K562 (cell line): ENCODE measurements around the gene CMTM8. TPM values are rescaled to one million over a fixed set of nuclear protein-coding genes. Genes with fewer than 3 reads are reported as not detected.

Experiments used
- ATAC-seq: fragments of 200-7000 bp; cut with Tn5 transposase; 3 replicates; pipeline ENCODE4 v1.9.1; 2020; ENCODE audit warnings: moderate library complexity
- BruUV-seq: library from RNA; stranded (reverse); fragments of 400-500 nt; replicated peaks from 2 replicates; lab custom pipeline; 2021; lab: Mats Ljungman, UMichigan
- CTCF ChIA-PET: fragments of 300-600 bp; formaldehyde crosslinking; extraction: SDS; loops from one replicate; lab custom pipeline; 2021; ENCODE audit warnings: low intra/inter-chr PET ratio; lab: Yijun Ruan, JAX
- POLR2A ChIA-PET: fragments of 300-600, 350-650 bp; sonication (Branson Sonifier 250); formaldehyde crosslinking; extraction: SDS; loops from one replicate; lab custom pipeline; 2021; ENCODE audit warnings: antibody characterized with exemption, inconsistent platforms; lab: Yijun Ruan, JAX
- DNase-seq, 4 experiments: peaks; one replicate each; pipeline versions ENCODE4 v3.0.0 to v3.0.0-alpha.2; 2011 to 2018; ENCODE audit warnings: low spot score in 3 of 4, mixed read lengths in 3 of 4; ENCODE audit errors: extremely low read depth in 1 of 4
- FAIRE-seq: peaks from 2 replicates; lab custom pipeline; 2011; peaks lifted over from hg19 to GRCh38; lab: Jason Lieb, UNC
- H2AFZ ChIP-seq: 2 replicates; pipeline ENCODE4 v1.6.0; 2011; ENCODE audit warnings: low read depth, low read length, control low read depth, inconsistent platforms
- H3K27ac ChIP-seq: fragments of 200-600 bp; 3 replicates; pipeline ENCODE4 v1.8.0; 2011; ENCODE audit warnings: low read depth, mild to moderate bottlenecking, control low read depth, inconsistent platforms, low read length, moderate library complexity, mixed read lengths; ENCODE audit errors: extremely low read depth
- H3K27me3 ChIP-seq, 2 experiments: fragments of 300-600 bp in 1 of 2; 2 replicates in 1 of 2; 3 replicates in 1 of 2; pipeline versions ENCODE4 v1.6.0 to v1.8.0; 2011; ENCODE audit warnings: inconsistent platforms in 2 of 2, low read length in 2 of 2, mild to moderate bottlenecking in 1 of 2, mixed read lengths in 1 of 2, moderate library complexity in 1 of 2; ENCODE audit not compliant: control insufficient read depth in 2 of 2, insufficient read depth in 2 of 2
- H3K36me3 ChIP-seq: fragments of 300-600 bp; 3 replicates; pipeline ENCODE4 v1.8.0; 2011; ENCODE audit warnings: mild to moderate bottlenecking, low read length, inconsistent platforms; ENCODE audit not compliant: control insufficient read depth, insufficient read depth
- H3K4me1 ChIP-seq, 2 experiments: fragments of 200-600 bp in 1 of 2; replicated peaks in 1 of 2; 2 replicates in 1 of 2; 3 replicates in 1 of 2; pipeline versions ENCODE4 v1.5.1 to v1.8.0; 2011; ENCODE audit warnings: inconsistent platforms in 2 of 2, low read length in 2 of 2, mild to moderate bottlenecking in 1 of 2, mixed read lengths in 1 of 2, moderate library complexity in 1 of 2; ENCODE audit not compliant: control insufficient read depth in 2 of 2, insufficient read depth in 2 of 2
- H3K4me2 ChIP-seq: 2 replicates; pipeline ENCODE4 v1.6.1; 2011; ENCODE audit warnings: low read length, control low read depth, inconsistent platforms, mixed read lengths; ENCODE audit not compliant: insufficient read depth
- H3K4me3 ChIP-seq: fragments of 200-600 bp; sonication (generic), shearing (Covaris generic); 2 replicates; pipeline ENCODE4 v1.5.1; 2016; ENCODE audit warnings: control low read depth, inconsistent platforms
- H3K79me2 ChIP-seq: fragments of 200-600 bp; 3 replicates; pipeline ENCODE4 v1.8.0; 2011; ENCODE audit warnings: low read length, inconsistent platforms; ENCODE audit not compliant: control insufficient read depth, insufficient read depth
- H3K9ac ChIP-seq, 2 experiments: 2 replicates each; pipeline versions ENCODE4 v1.6.0 to v1.6.1; 2011; ENCODE audit warnings: low read depth in 2 of 2, low read length in 2 of 2, control low read depth in 1 of 2, inconsistent platforms in 1 of 2, mild to moderate bottlenecking in 1 of 2, mixed read lengths in 1 of 2; ENCODE audit not compliant: insufficient read depth in 1 of 2
- H3K9me1 ChIP-seq: one replicate; pipeline ENCODE4 v1.6.0; 2011; ENCODE audit warnings: inconsistent platforms, mild to moderate bottlenecking, low read length, moderate library complexity; ENCODE audit not compliant: control insufficient read depth, insufficient read depth
- H3K9me3 ChIP-seq: replicated peaks from 2 replicates; pipeline ENCODE4 v1.5.1; 2011; ENCODE audit warnings: low read depth, low read length, inconsistent platforms; ENCODE audit not compliant: control insufficient read depth, insufficient read depth
- H4K20me1 ChIP-seq: replicated peaks from 2 replicates; pipeline ENCODE4 v1.6.1; 2011; ENCODE audit warnings: low read length, inconsistent platforms, mixed read lengths; ENCODE audit not compliant: control insufficient read depth, insufficient read depth
- AFF4 ChIP-seq: sonication (generic); formaldehyde crosslinking; IDR thresholded peaks from 2 replicates; pipeline ENCODE4 v1.8.0; 2023; ENCODE audit warnings: mild to moderate bottlenecking, missing genetic modification reagents
- BRF1 ChIP-seq: IDR thresholded peaks from 3 replicates; pipeline ENCODE4 v1.6.1; 2011; ENCODE audit warnings: borderline replicate concordance, mild to moderate bottlenecking; ENCODE audit not compliant: insufficient read length; ENCODE audit errors: extremely low read depth
- CREM ChIP-seq: IDR thresholded peaks from 2 replicates; pipeline ENCODE4 v1.6.1; 2014; ENCODE audit warnings: antibody characterized with exemption, low read depth
- DDX20 ChIP-seq: fragments of 450-650 bp; IDR thresholded peaks from 2 replicates; pipeline ENCODE4 v1.6.1; 2016; ENCODE audit warnings: missing genetic modification characterization, low read depth, mild to moderate bottlenecking, missing compliant biosample characterization, moderate library complexity
- DEAF1 ChIP-seq: fragments of 450-650 bp; formaldehyde crosslinking; IDR thresholded peaks from 2 replicates; pipeline ENCODE4 v1.4.0; 2020; ENCODE audit warnings: mild to moderate bottlenecking, moderate library complexity
- FOS ChIP-seq: IDR thresholded peaks from 3 replicates; pipeline ENCODE4 v1.6.1; 2011; ENCODE audit not compliant: insufficient read length; ENCODE audit errors: extremely low read depth
- KAT8 ChIP-seq: fragments of 450-650 bp; IDR thresholded peaks from 2 replicates; pipeline ENCODE4 v1.6.1; 2016; ENCODE audit warnings: low read depth, mild to moderate bottlenecking
- NKRF ChIP-seq: fragments of 450-650 bp; IDR thresholded peaks from 2 replicates; pipeline ENCODE4 v1.6.1; 2016; ENCODE audit warnings: borderline replicate concordance
- SIRT6 ChIP-seq: IDR thresholded peaks from one replicate; pipeline ENCODE4 v1.6.1; 2012; ENCODE audit warnings: low read depth, mild to moderate bottlenecking, control low read depth, inconsistent platforms, low read length, moderate library complexity
- SNAPC5 ChIP-seq: fragments of 250-450 bp; sonication (Bioruptor Pico); IDR thresholded peaks from 2 replicates; pipeline ENCODE4 v1.8.0; 2021; ENCODE audit warnings: moderate library complexity, mild to moderate bottlenecking, inconsistent platforms
- ZNF3 ChIP-seq: fragments of 250-450 bp; sonication (Bioruptor Pico); IDR thresholded peaks from 2 replicates; pipeline ENCODE4 v1.5.0; 2021; ENCODE audit warnings: mild to moderate bottlenecking, moderate library complexity
- ZNF507 ChIP-seq: conservative IDR thresholded peaks from 2 replicates; pipeline ENCODE4 v1.6.1; 2017; ENCODE audit warnings: missing genetic modification characterization, missing compliant biosample characterization
- ZNF644 ChIP-seq: fragments of 200-800 bp; sonication (Bioruptor generic); IDR thresholded peaks from 2 replicates; pipeline ENCODE4 v1.6.1; 2016; ENCODE audit warnings: low read depth, missing genetic modification characterization, missing compliant biosample characterization
- ZNF785 ChIP-seq: fragments of 250-450 bp; sonication (Bioruptor Pico); IDR thresholded peaks from 2 replicates; pipeline ENCODE4 v1.4.0; 2020; ENCODE audit warnings: mild to moderate bottlenecking
- WGBS: fragments of 100-300 bp; shearing (Covaris generic); methylation state at CpG from one replicate; pipeline ENCODE4 v1.1.6; 2016; ENCODE audit warnings: low coverage, mixed read lengths; ENCODE audit not compliant: insufficient coverage; ENCODE audit errors: missing lambda C conversion rate; 5-methylcytosine and 5-hydroxymethylcytosine counted together
- in situ Hi-C: fragments of 300-500 bp; cut with MboI; formaldehyde crosslinking; loops from 4 replicates; pipeline ENCODE4 v1.15.0; 2018; ENCODE audit warnings: inconsistent platforms, mixed read lengths
- intact Hi-C: fragments of 100-400 bp; cut with micrococcal nuclease; formaldehyde crosslinking; loops from 2 replicates; pipeline ENCODE4 v1.14.2; 2022
- polyA plus RNA-seq, 8 experiments: library from polyadenylated mRNA; depleted of rRNA in 4 of 8; stranded (reverse) in 5 of 8; unstranded in 3 of 8; fragments of >200 nt; fragmentation: Nextera tagmentation in 2 of 8; fragmentation: Illumina TruSeq in 1 of 8; extraction: Ambion mirVana in 2 of 8; extraction: Trizol in 1 of 8; gene quantifications; 2 replicates each; pipeline versions ENCODE4 v1.2.1 to v1.2.3, GENCODE V29; 2011 to 2014; ENCODE audit warnings: inconsistent platforms in 1 of 8, missing spikeins in 1 of 8
- total RNA-seq, 7 experiments: library from RNA; depleted of rRNA in 6 of 7; stranded (reverse); fragments of >200 nt in 6 of 7; fragmentation: Illumina TruSeq in 2 of 7; extraction: Trizol in 2 of 7; gene quantifications; 2 replicates each; pipeline versions ENCODE4 v1.2.1 to v1.2.3, GENCODE V29; 2011 to 2021; ENCODE audit warnings: low replicate concordance in 1 of 7

The CMTM8 gene
- total and polyA plus RNA-seq, 9 of the 15 experiments (the other 6 are each of a cell fraction or from before 2014, with no cell fraction given): not detected

- no peak for TF ChIP-seq NKRF
- no peak for TF ChIP-seq ZNF644 (tag)
- TF ChIP-seq KAT8: no peak
These were observed 40.5 kb upstream of the CMTM8 start (continued) for GRCh38 chr3:32197991-32198390.

- in situ Hi-C loops: no loop called here
- WGBS: 0% methylated on average over 3 of the region's 3 CpGs
- ATAC-seq: no peak
- H3K79me2 ChIP-seq: no peaks in the 10 kb centered on the region
- H3K9me3 ChIP-seq: no peaks in the 10 kb centered on the region
- intact Hi-C loops: no loop called here
- H3K4me1 ChIP-seq: no peaks in the 10 kb centered on the region
- no peak overlapping the region for H3K4me2 ChIP-seq
- H2AFZ ChIP-seq: no peak overlapping the region
- POLR2A ChIA-PET: interaction anchor here (1.7 kb wide), 1 partner anchor 12 kb away, joined by 4 read pairs; no protein-coding TSS in a partner anchor
- H3K9ac ChIP-seq: no peak overlapping the region
- H3K27ac ChIP-seq: no peak overlapping the region
- peaks cover 3 to 40% of the 10 kb centered on the region in 2 experiments; a peak in 3 of 5 replicates for H3K27me3 ChIP-seq
- no peaks in the 10 kb centered on the region for H4K20me1 ChIP-seq
- no peak for DNase-seq
- no TSS peak for BruUV-seq
- no peak for FAIRE-seq
- H3K9me1 ChIP-seq: no peaks in the 10 kb centered on the region
- CTCF ChIA-PET: no interaction called here
- no peaks in the 10 kb centered on the region for H3K36me3 ChIP-seq
- H3K4me3 ChIP-seq: no peak overlapping the region
- TF ChIP-seq SIRT6 (no peak), ZNF3 (CRISPR knock-in tag) (no peak), FOS (no peak), AFF4 (CRISPR knock-in tag) (no peak), BRF1 (no peak), ZNF785 (no peak), DDX20 (tag) (no peak), CREM (no peak), SNAPC5 (CRISPR knock-in tag) (no peak), DEAF1 (no peak), ZNF507 (tag) (no peak)
These were observed 39.8 kb upstream of the CMTM8 start for GRCh38 chr3:32198714-32199113.
